Renal cortex interstitium (tissue), 15 donors: ENCODE measurements around the gene C6orf58. TPM values are rescaled to one million over a fixed set of nuclear protein-coding genes. Genes with fewer than 3 reads are reported as not detected.

Source experiments
- DNase-seq, 11 donors: peaks; one replicate each; pipeline ENCODE4 v3.0.0-alpha.2; 2013; ENCODE audit warnings: low read depth in 9 of 11, low spot score in 4 of 11; ENCODE audit errors: extremely low read depth in 1 of 11
- long read RNA-seq, 16 experiments: transcript quantifications; one replicate each; lab custom pipeline, GENCODE V29; 2026
- polyA plus RNA-seq, 3 donors: library from polyadenylated mRNA; unstranded; fragments of 120-200 nt; gene quantifications; one replicate each; pipeline ENCODE4 v1.2.1, GENCODE V29; 2013; ENCODE audit not compliant: insufficient read length in 3 of 3

The C6orf58 gene
- 1 to 10 TPM in 2 of 3 donors, under 1 TPM in 1; 0.55 to 1.9 (median 1.4) TPM for polyA plus RNA-seq
- long read RNA-seq, donor 1 = 0 reads
- long read RNA-seq, donor 2 = 0 reads
- long read RNA-seq, donor 3 = 0 reads
- long read RNA-seq, donor 4 = 0 reads
- long read RNA-seq, donor 5 = 0 reads
- long read RNA-seq, donor 6 = 0 reads
- long read RNA-seq, donor 7 = 0 reads
- long read RNA-seq, donor 8 = 0 reads
- long read RNA-seq, donor 9 = 0 reads
- long read RNA-seq, donor 10 = 0 reads
- long read RNA-seq, donor 11 = 0 reads
- long read RNA-seq, donor 12 = 0 reads
- long read RNA-seq, donor 13 = 0 reads
- long read RNA-seq, donor 14 = 0 reads
- long read RNA-seq, donor 15 = 0 reads
- long read RNA-seq, donor 16 = 0 reads

DNA sequence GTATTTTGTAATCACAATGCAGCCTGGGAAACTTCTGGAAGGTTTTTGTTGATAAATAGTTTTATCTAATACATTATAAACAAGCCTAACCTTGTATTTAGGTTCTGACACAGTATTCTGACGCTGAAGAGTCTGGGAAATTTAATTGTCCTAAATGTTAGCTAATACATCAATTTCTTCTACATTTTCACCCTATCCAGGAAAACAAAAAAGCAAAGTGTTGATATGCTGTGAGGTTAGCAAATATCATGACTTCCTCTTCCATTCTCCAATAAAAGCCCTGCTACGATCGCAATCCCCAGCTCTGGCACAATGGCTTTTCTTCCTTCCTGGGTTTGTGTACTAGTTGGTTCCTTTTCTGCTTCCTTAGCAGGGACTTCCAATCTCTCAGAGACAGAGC, at the start of gene C6orf58:
C6orf58 (plus strand) TSS at position 301 of the 400 bp plus-strand sequence; CDS start at position 313, 12 bp downstream.
- DNase-seq = no peak

DNA sequence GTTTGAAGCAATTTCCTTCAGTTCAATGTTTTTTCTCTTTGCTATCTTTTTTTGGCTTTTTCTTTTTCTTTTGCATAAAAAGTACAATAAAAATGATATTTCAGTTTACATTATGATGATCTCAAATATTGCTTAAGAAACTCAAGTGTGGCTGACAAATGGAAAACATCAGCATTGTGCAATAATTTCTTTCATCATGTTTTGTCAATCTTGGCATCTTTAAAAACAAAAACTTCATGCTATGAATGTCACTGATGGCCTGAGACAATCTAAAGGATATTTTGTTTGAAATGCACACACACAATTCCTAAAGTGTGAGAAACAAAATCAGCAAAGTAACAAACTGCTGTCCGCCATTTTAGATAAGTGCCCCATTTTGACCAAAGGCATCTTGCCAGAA, 44.0 kb upstream of the C6orf58 start:
- DNase-seq = no peak

DNA sequence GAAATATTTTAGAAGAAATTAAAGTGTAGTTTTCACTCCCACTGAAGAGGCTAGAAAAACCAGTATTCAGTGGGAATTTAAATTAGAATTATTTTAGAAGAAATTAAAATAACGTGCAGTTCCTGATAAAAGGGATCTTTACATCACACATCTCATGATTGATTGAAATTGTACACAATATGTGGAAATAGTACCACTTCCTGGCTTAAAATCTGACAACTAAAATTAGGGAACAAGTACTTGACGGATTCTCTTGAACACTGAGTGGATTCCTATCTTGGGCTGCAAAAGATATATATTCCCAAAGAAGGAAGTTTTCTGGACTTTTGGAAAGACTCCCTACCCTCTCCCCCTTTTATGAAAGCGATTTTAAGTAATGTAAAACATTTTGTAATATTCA, 43.2 kb upstream of the C6orf58 start:
- no peak for DNase-seq

DNA sequence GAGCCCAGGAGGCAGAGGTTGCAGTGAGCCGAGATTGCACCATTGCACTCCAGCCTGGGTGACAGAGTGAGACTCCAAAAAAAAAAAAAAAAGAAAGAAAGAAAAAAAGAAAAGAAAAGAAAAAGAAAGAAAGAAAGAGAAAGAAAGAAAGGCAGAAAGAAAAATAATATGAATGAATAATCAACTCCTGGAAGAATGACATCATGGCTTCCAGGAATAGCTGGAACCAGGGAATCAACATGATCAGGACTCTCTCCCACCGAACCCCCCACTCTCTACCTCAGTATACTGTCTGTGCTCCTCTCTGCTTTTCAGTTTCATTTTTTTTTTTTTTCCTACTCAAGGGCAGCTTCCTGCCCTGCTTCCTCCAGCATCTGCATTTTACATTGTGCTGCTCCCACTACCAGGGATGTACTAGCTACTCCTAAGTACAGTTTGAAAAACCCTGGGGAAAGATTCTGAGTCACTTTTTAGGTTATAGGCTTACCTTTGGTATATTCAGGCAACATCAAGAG, 38.2 kb upstream of the C6orf58 start:
- DNase-seq = no peak

DNA sequence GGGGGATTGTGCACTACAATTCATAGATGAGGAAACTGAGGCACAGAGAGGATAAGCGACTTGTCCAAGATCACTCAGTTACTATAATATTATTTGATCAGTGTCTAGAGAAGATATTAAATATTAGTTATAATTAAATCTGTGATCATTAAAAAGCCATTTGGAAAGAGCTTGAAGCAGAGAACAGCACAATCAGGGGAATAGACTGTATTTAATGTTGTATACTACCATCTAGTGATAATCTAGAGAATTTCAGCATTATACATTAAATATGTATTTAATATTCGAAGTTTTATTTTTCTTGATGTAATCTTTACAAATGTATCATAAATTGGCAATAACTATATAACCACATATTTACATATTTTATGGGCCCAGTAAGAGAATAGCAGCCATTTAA, 37.7 kb upstream of the C6orf58 start:
- no peak for DNase-seq

DNA sequence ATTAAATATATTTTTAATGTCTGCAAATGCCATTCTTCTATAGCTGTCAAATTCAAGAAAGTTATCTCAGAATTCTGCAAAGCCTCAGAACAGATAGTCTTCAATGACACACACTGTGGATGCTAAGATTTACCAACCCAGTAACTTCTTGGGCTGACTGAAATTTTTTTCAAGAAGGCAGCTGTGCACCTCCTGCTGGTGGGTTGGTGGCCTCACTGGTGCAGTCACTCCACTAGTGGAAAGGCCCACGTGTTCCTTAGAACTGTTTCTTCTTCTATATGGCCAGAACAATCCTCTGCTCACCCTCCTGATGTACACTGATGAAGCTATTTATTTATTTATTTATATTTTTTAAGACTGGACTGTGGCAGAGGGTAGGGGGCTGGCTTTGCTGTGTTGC, 29.8 kb upstream of the C6orf58 start:
- no peak for DNase-seq

DNA sequence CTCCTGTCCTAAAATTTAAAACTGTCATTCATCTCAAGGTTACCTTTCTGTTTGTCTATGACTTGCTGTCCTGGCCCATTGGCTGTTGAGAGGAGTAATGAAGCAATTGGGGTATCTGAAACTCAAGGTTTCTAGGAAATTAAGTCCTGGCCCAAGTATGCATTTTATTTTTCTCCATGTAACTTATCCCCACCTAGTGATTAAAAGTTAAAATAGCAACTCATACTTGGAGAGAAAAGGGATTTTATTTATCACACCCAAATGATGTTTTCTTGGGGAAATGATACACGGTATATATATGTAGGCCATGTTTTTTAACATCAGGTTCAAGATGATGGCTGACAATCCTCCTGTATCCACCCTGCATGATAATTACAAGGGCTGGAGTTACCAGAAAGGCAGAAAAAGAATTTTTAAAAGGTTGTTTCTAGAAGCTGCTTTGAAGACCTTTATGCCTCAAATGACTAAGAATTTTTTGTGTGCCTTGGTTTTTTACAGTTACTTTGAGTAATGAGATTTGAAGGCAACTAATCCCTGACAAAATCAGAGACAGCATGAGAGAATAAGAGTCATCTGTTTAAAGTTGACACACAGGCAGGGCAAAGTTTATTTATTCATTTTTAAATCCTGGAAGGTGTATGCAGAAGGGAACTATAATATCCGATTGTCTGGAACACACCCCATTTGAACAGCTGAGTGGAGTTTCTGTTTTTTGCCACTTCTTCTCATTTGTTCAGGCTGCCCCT, 28.9 kb upstream of the C6orf58 start:
- no peak for DNase-seq

DNA sequence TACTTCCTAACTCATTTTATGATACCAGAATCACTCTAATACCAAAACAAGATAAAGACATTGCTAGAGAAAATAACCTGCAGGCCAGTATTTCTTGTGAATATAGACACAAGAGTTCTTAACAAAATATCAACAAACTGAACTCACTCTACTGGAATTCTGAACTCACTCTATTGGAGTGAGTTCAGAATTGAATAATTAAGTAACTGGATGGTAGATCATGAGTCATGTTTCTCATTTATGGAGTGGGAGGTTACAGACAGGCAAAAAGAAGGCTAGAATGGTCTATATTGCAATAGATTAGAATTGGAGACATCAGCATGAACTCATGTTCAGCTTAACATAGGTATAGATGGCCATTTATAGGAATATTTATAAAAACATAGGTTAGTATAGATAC, 26.6 kb upstream of the C6orf58 start:
- DNase-seq = no peak

DNA sequence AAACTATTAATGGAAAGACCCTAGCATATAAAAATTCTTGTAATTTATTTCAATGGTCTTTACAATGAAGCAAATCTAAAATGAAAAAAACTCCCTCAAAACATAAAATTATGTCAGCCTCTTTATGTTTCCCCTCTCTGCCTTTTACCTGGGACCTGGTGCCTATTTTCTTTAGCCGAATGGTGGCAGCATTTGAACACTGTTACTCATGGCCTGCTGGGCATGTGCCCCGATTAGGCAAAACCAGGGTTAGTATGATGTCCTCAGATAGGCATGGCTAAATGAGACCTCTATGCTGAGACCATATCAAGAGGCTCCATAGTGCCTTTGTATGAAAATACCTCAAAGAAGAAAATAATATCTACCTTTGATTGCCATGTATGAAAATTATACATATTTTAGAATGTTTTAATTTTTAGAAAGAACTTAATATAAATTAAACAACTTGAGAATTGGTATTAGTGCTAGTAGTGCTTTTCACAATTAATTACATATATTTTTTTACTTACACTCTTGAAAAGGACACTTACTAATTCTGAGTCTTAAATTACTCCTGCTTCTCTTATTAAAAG, 22.5 kb upstream of the C6orf58 start:
- no peak for DNase-seq

DNA sequence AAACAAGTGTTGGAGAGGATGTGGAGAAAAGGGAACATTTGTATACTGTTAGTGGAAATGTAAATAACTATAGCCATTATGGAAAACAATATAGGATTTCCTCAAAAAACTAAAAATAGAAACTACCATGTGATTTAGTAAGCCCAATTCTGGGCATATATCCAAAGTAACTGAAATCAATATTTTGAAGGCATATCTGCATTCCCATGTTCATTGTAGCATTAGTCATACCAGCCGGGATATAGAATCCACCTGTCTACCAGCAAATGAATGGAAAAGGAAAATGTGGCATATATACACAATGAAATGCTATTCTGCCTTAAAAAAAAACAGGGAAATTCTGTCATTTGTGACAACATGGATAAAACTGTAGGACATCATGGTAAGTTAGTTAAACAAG, 15.3 kb upstream of the C6orf58 start:
- DNase-seq = no peak

DNA sequence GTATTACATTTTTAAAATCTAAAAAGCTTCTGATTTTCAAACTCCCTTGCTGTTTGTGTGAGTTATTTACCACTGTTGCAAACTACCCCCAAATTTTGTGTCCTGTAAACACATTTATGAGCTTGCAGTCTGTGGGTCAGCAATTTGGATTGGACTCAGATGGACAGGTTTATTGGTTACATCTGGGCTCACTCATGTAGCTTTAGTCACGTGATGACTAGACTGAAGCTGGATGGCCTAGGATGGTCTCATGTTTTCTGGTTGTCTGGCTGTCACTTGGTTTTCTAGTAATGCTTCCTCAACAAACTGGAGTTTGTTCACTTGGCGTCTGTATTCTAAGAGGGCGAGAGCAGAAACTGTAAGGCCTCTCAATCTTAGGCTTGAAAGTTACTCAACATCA, 12.2 kb upstream of the C6orf58 start:
- peak in 8 of 11 donors; percentile 2 to 16 (median 8) for DNase-seq

DNA sequence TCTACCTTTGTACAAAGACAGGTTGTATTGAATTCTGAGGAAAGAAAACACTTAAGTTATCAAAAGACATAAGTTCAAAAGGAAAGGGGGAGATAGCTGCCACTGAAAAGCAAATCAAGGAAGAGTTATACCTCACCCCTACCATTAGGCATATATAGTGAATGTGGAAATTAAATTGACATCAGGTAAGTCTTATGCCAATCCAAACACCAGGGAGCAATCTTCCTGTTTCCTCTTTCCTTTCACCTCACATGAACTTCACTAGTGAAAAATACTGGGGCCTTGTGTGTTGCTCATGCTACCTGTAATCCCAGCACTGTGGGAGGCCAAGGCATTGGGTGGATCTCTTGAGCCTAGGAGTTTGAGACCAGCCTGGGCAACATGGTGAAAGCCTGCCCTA, 10.9 kb upstream of the C6orf58 start:
- no peak for DNase-seq

DNA sequence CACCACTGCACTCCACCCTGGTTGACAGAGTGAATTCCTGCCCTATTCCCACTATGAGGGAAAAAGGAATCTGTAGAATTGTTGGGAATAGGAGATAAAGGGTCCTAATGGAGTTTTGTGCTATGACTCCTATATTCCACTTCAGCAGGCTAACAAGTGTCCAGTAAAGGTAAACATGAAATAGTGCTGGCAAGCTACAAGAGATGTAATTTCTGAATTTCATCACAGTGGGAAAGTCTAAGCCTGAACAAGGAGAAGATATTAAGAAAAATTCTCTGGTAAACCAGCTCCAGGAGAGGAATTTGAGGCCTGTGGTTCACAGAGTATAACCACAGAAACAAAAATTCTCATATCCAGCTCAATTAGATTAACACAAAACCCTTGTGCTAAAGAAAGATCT, 10.3 kb upstream of the C6orf58 start:
- no peak for DNase-seq

DNA sequence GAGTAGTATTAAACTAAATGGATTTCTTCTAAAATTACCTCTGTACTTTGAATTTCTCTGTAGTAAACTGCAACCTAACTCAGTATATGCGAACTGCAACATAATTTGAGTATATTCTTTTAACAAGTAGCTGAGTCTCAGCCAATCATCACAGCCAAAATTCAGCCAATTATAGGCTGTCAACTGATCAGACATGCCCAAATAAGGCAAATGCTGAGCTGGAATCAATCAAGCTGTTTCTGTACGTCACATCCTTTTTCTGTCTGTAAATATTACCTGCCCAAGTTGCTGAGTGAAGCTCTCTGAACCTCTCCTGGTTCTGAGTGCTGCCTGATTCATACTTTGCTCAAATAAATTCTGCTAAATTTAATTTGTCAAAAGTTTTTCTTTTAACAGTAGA, 9.5 kb upstream of the C6orf58 start:
- no peak for DNase-seq

DNA sequence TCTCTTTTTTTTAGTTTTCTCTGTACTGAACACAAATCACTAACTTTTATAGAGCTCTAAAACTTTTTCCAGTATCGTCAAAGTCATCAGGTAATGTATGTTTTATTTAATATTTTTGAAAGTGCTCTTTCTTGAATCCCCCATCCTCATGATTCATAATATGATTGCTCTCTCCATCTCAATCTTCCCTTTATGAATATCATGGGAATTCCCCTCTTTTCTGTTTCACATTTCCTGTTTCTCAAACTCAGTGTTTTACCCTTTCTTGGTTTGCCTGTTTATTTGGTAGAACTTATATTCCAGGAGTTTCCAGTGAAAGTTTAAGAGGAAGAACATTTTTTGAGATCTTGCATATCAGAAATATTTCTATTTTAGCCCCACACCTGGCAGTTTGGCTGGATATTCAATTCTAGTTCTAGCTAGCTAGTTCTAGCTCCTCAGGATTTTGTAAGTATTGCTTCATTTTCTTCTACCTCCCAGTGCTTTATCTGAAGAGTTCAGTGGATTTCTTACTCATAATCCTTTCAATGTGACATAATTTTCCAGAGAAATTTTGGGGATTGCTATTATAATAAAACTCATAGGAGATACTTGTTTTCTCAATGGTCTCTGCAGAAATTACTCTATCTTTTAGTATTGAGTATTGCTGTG, 6.1 kb upstream of the C6orf58 start:
- DNase-seq = no peak

DNA sequence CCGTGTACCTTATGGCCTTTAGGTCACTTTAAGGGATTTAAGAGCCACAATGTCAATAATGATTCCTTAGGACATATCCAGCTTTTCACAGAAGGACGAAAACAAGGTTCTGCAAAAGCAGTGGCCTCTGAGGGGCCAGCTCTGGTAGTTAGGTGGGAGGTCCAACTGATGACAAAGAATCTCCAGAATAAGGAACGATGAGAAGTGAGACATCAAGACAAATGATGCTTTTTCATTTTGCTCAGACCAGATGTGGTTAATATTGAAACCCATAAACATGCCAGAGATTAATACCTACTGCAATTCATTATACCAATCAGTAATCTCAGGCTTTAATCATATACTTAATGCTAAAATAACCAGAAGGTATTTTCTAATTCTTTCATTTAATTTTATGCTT, 1.9 kb downstream of the C6orf58 start:
- DNase-seq = no peak

DNA sequence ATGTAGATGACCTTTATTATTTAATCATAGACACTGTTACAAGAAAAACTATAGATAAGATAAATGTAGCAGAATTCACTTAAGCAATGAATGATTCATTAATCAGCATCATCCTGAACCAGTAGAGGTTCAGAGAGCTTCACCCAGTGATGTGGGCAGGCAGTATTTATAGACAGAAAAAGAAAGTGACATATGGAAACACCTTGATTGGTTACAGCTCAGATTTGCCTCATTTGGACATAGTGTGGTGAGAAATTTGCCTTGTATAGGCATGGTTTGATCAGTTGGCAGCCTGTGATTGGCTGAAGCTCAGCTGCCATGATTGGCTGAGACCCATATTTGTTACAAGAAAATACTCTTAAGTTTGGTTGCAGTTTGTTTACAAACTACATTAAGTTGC, 4.6 kb downstream of the C6orf58 start:
- DNase-seq = no peak

DNA sequence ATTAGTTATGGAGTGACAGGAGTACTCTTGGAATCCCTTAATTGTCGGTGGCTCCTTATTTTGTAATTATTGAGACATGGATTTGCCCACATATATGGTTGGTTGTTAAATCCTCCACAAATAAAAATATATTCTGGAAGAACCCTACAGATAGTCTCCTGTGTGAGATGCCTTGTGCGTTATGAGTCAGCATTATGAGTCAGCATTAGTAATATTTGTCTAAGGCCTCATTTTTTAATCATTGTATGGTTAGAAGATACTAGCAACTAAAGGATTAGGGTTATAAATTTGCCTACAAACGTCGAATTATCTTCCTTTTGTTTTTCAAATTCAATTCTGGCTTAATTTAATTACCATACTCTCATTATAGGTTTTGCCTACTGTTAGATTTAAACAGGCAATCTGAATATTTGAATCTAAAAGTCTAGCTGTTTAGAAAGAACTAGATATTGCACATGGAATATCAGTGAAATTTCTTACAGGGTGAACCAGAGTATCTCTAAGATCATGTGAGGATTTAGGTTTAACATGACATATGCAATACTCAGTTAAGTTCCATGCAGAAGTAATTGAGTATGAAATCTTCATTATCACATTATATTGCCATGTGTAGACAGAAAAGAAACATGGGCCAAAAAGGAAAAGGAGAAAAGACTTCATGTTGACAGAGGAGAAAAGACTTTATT, 5.9 kb downstream of the C6orf58 start:
- no peak for DNase-seq

DNA sequence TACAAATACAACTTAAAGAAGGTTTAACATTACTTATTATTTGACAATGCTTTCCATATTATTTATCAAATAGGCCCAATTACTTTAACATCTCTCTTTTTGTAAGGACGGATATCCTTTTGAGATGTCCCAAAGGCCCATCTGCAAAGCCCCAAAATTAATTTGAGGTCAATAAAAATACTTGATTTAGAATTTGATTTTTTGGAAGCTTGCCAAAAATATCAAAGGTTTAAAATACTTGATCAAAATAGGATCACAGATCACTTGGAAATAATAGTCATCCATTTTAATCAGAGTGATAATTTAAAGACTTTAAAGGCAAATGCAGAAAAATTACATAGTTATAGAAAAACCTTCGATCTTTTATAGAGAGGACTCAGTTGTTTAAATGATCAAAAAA, 8.1 kb downstream of the C6orf58 start:
- DNase-seq = no peak
